ENCODE measurements around the gene BARD1. TPM values are rescaled to one million over a fixed set of nuclear protein-coding genes. Genes with fewer than 3 reads are reported as not detected.

Gene BARD1
- total and polyA plus RNA-seq, 2 of the 13 experiments (the other 11 are each of a cell fraction or from before 2014, with no cell fraction given), result 5.3 to 30.4 TPM

- TF ChIP-seq PHF20 (CRISPR knock-in tag; IDR thresholded peaks at IDR 0.05) (no peak), HDAC1 (CRISPR knock-in tag; IDR thresholded peaks at IDR 0.05) (0 out of 2 replicates have a peak, but pooled peaks have one; percentile 41), ZNF256 (CRISPR knock-in tag; conservative IDR thresholded peaks at IDR 0.05) (no peak), NFIC (IDR thresholded peaks at IDR 0.05; ENCODE audit: low read length) (peak; percentile 26; the same call in 1 of the 2 replicates), U2AF2 (IDR thresholded peaks at IDR 0.05; ENCODE audit: low read depth, low read length) (no peak), IRF2 (CRISPR knock-in tag; IDR thresholded peaks at IDR 0.05) (peak; percentile 49; the same call in 1 of the 2 replicates), CTCF (CRISPR knock-in tag; IDR thresholded peaks at IDR 0.05) (no peak), MZF1 (CRISPR knock-in tag; IDR thresholded peaks at IDR 0.05; ENCODE audit: borderline replicate concordance) (no peak), ZNF124 (CRISPR knock-in tag; IDR thresholded peaks at IDR 0.05) (peak; percentile 49; the same call in 1 of the 2 replicates), TFE3 (CRISPR knock-in tag; IDR thresholded peaks at IDR 0.05) (peak; percentile 33; the same call in 1 of the 2 replicates), RFXANK (CRISPR knock-in tag; IDR thresholded peaks at IDR 0.05) (no peak), MAZ (IDR thresholded peaks at IDR 0.05; ENCODE audit: borderline replicate concordance, low read depth, low read length) (no peak), MAZ (CRISPR knock-in tag; IDR thresholded peaks at IDR 0.05; ENCODE audit: low read depth) (no peak), ZMYM3 (CRISPR knock-in tag; IDR thresholded peaks at IDR 0.05) (peak; percentile 37; the same call in 1 of the 2 replicates), ZNF430 (CRISPR knock-in tag; IDR thresholded peaks at IDR 0.05) (no peak), ZFP82 (CRISPR knock-in tag; IDR thresholded peaks at IDR 0.05; ENCODE audit: borderline replicate concordance) (no peak)
- TF ChIP-seq, protein P1, sequence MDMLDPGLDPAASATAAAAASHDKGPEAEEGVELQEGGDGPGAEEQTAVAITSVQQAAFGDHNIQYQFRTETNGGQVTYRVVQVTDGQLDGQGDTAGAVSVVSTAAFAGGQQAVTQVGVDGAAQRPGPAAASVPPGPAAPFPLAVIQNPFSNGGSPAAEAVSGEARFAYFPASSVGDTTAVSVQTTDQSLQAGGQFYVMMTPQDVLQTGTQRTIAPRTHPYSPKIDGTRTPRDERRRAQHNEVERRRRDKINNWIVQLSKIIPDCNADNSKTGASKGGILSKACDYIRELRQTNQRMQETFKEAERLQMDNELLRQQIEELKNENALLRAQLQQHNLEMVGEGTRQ (IDR thresholded peaks at IDR 0.05; ENCODE audit: low read depth, low read length), result no peak
- TF ChIP-seq, protein P1 (CRISPR knock-in tag; IDR thresholded peaks at IDR 0.05; ENCODE audit: borderline replicate concordance), result no peak
- TF ChIP-seq, protein P2, sequence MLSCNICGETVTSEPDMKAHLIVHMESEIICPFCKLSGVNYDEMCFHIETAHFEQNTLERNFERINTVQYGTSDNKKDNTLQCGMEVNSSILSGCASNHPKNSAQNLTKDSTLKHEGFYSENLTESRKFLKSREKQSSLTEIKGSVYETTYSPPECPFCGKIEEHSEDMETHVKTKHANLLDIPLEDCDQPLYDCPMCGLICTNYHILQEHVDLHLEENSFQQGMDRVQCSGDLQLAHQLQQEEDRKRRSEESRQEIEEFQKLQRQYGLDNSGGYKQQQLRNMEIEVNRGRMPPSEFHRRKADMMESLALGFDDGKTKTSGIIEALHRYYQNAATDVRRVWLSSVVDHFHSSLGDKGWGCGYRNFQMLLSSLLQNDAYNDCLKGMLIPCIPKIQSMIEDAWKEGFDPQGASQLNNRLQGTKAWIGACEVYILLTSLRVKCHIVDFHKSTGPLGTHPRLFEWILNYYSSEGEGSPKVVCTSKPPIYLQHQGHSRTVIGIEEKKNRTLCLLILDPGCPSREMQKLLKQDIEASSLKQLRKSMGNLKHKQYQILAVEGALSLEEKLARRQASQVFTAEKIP (CRISPR knock-in tag; IDR thresholded peaks at IDR 0.05; ENCODE audit: borderline replicate concordance), result no peak
Observed at GRCh38 chr2:214853906-214854305, 44.4 kb upstream of the BARD1 start (continued).
